Measurements from ENCODE around the gene IFITM10. TPM values are rescaled to one million over a fixed set of nuclear protein-coding genes. Genes with fewer than 3 reads are reported as not detected.
A peak's percentile ranks its signal among the peaks of the same experiment; 100 is the strongest.
"Not testable (repeated sequence)": the region's sequence is repeated elsewhere in the genome, so short reads cannot be mapped to it uniquely, and the experiment has no call there.

The IFITM10 gene
- total RNA-seq, 1 donor from 2014 or later, result 0.12 TPM

- H3K9me3 Mint-ChIP-seq, result no peaks in the 10 kb centered on the region
- peaks cover 7% of the 10 kb centered on the region for H3K27me3 Mint-ChIP-seq
- no peaks in the 10 kb centered on the region for H3K36me3 Mint-ChIP-seq (ENCODE audit: low read depth)
- H3K4me1 Mint-ChIP-seq, result peaks cover 21% of the 10 kb centered on the region
- intact Hi-C loops (cut with micrococcal nuclease), result no loop called here
- H3K27ac Mint-ChIP-seq, result peak overlapping the region; percentile 82
- peak; percentile 81 for DNase-seq
- H3K4me3 Mint-ChIP-seq, result peak overlapping the region; percentile 73
Measured at GRCh38 chr11:1772270-1773130, 22.1 kb upstream of the IFITM10 start.

- intact Hi-C loops (cut with micrococcal nuclease), result no loop called here
- DNase-seq, result no peak
- Mint-ChIP-seq H3K4me1 (peaks cover 21% of the 10 kb centered on the region), H3K36me3 (ENCODE audit: low read depth) (no peaks in the 10 kb centered on the region), H3K9me3 (no peaks in the 10 kb centered on the region), H3K4me3 (no peak overlapping the region), H3K27ac (no peak overlapping the region), H3K27me3 (peaks cover 6% of the 10 kb centered on the region)
Measured at GRCh38 chr11:1771700-1772099, 21.3 kb upstream of the IFITM10 start.

GRCh38 chr11:1771273-1771672, 20.9 kb upstream of the IFITM10 start:
- Mint-ChIP-seq H3K27ac (no peak overlapping the region), H3K36me3 (ENCODE audit: low read depth) (no peaks in the 10 kb centered on the region), H3K4me3 (no peak overlapping the region), H3K9me3 (no peaks in the 10 kb centered on the region), H3K4me1 (peaks cover 21% of the 10 kb centered on the region), H3K27me3 (peaks cover 5% of the 10 kb centered on the region)
- DNase-seq, result no peak
- intact Hi-C loops (cut with micrococcal nuclease), result no loop called here

GRCh38 chr11:1770528-1770927, 20.1 kb upstream of the IFITM10 start:
- H3K9me3 Mint-ChIP-seq, result no peaks in the 10 kb centered on the region
- no peak for DNase-seq
- H3K27ac Mint-ChIP-seq, result no peak overlapping the region
- no peak overlapping the region for H3K4me3 Mint-ChIP-seq
- H3K4me1 Mint-ChIP-seq, result peaks cover 21% of the 10 kb centered on the region
- intact Hi-C loops (cut with micrococcal nuclease), result no loop called here
- H3K27me3 Mint-ChIP-seq, result peaks cover 5% of the 10 kb centered on the region
- H3K36me3 Mint-ChIP-seq (ENCODE audit: low read depth), result no peaks in the 10 kb centered on the region

GRCh38 chr11:1770061-1770460, 19.7 kb upstream of the IFITM10 start:
- no peaks in the 10 kb centered on the region for H3K36me3 Mint-ChIP-seq (ENCODE audit: low read depth)
- peaks cover 21% of the 10 kb centered on the region for H3K4me1 Mint-ChIP-seq
- H3K27me3 Mint-ChIP-seq, result peaks cover 5% of the 10 kb centered on the region
- intact Hi-C loops (cut with micrococcal nuclease), result no loop called here
- no peak for DNase-seq
- H3K27ac Mint-ChIP-seq, result no peak overlapping the region
- no peaks in the 10 kb centered on the region for H3K9me3 Mint-ChIP-seq
- H3K4me3 Mint-ChIP-seq, result no peak overlapping the region

- H3K4me3 Mint-ChIP-seq; intact Hi-C loops (cut with micrococcal nuclease); H3K9me3 Mint-ChIP-seq; H3K27ac Mint-ChIP-seq; H3K27me3 Mint-ChIP-seq; DNase-seq; H3K36me3 Mint-ChIP-seq (ENCODE audit: low read depth): not testable (repeated sequence)
- H3K4me1 Mint-ChIP-seq, result peaks cover 21% of the 10 kb centered on the region
Measured at GRCh38 chr11:1769304-1769936, 19.0 kb upstream of the IFITM10 start.

GRCh38 chr11:1768141-1768469, 17.7 kb upstream of the IFITM10 start:
- H3K27me3 Mint-ChIP-seq, result peaks cover 3% of the 10 kb centered on the region
- H3K4me3 Mint-ChIP-seq, result no peak overlapping the region
- peaks cover 20% of the 10 kb centered on the region for H3K4me1 Mint-ChIP-seq
- no peaks in the 10 kb centered on the region for H3K36me3 Mint-ChIP-seq (ENCODE audit: low read depth)
- DNase-seq, result no peak
- intact Hi-C loops (cut with micrococcal nuclease), result no loop called here
- H3K9me3 Mint-ChIP-seq, result no peaks in the 10 kb centered on the region
- no peak overlapping the region for H3K27ac Mint-ChIP-seq

- peaks cover 20% of the 10 kb centered on the region for H3K4me1 Mint-ChIP-seq
- no peaks in the 10 kb centered on the region for H3K36me3 Mint-ChIP-seq (ENCODE audit: low read depth)
- H3K27ac Mint-ChIP-seq, result no peak overlapping the region
- no peak for DNase-seq
- H3K27me3 Mint-ChIP-seq, result peaks cover 3% of the 10 kb centered on the region
- intact Hi-C loops (cut with micrococcal nuclease), result no loop called here
- no peaks in the 10 kb centered on the region for H3K9me3 Mint-ChIP-seq
- no peak overlapping the region for H3K4me3 Mint-ChIP-seq
Measured at GRCh38 chr11:1767399-1768140, 17.2 kb upstream of the IFITM10 start.

- intact Hi-C loops (cut with micrococcal nuclease), result no loop called here
- Mint-ChIP-seq H3K4me3 (no peak overlapping the region), H3K9me3 (no peaks in the 10 kb centered on the region), H3K4me1 (peaks cover 20% of the 10 kb centered on the region), H3K27ac (no peak overlapping the region), H3K36me3 (ENCODE audit: low read depth) (no peaks in the 10 kb centered on the region), H3K27me3 (peaks cover 3% of the 10 kb centered on the region)
- no peak for DNase-seq
Measured at GRCh38 chr11:1766719-1767398, 16.5 kb upstream of the IFITM10 start.

GRCh38 chr11:1765871-1766718, 15.7 kb upstream of the IFITM10 start:
- no peak overlapping the region for H3K4me3 Mint-ChIP-seq
- no peaks in the 10 kb centered on the region for H3K9me3 Mint-ChIP-seq
- no peaks in the 10 kb centered on the region for H3K36me3 Mint-ChIP-seq (ENCODE audit: low read depth)
- peaks cover 19% of the 10 kb centered on the region for H3K4me1 Mint-ChIP-seq
- intact Hi-C loops (cut with micrococcal nuclease), result no loop called here
- H3K27me3 Mint-ChIP-seq, result peaks cover 3% of the 10 kb centered on the region
- H3K27ac Mint-ChIP-seq, result no peak overlapping the region
- DNase-seq, result no peak

GRCh38 chr11:1763796-1764661, 13.6 kb upstream of the IFITM10 start, which contains the start of gene CTSD:
TSS of gene CTSD (minus strand) at chr11:1763927. CDS start at chr11:1763859, 68 bp downstream.
- DNase-seq, result peak; percentile 98
- Mint-ChIP-seq H3K4me1 (peaks cover 23% of the 10 kb centered on the region), H3K27ac (peak within 1 kb of the TSS; percentile 88), H3K4me3 (peak within 1 kb of the TSS; percentile 89), H3K27me3 (no peaks in the 10 kb centered on the region), H3K9me3 (no peaks in the 10 kb centered on the region), H3K36me3 (ENCODE audit: low read depth) (no peaks in the 10 kb centered on the region)
- intact Hi-C loops (cut with micrococcal nuclease), result no loop called here

- peaks cover 1% of the 10 kb centered on the region for H3K36me3 Mint-ChIP-seq (ENCODE audit: low read depth)
- no peak for DNase-seq
- no peaks in the 10 kb centered on the region for H3K27me3 Mint-ChIP-seq
- peaks cover 27% of the 10 kb centered on the region for H3K4me1 Mint-ChIP-seq
- no peaks in the 10 kb centered on the region for H3K9me3 Mint-ChIP-seq
- peak overlapping the region; percentile 63 for H3K4me3 Mint-ChIP-seq
- intact Hi-C loops (cut with micrococcal nuclease), result no loop called here
- H3K27ac Mint-ChIP-seq, result no peak overlapping the region
Measured at GRCh38 chr11:1763336-1763795, 13.0 kb upstream of the IFITM10 start.

Data from activated CD4-positive, alpha-beta T cell treated with anti-CD3 and anti-CD28 coated beads, Interleukin-2, amount 10 ng/mL, durations not matched to agents 24 days and 14 days (primary cell).